ENCODE results near the gene PTGR3.
"Not testable (repeated sequence)": the region's sequence is repeated elsewhere in the genome, so short reads cannot be mapped to it uniquely, and the experiment has no call there.

PTGR3 gene

GRCh38 chr18:75198036-75198435 is 10.9 kb downstream of the PTGR3 start:
- TF ChIP-seq CTCF (IDR thresholded peaks at IDR 0.05; ENCODE audit: borderline replicate concordance, insufficient read depth, low read depth, low read length): no peak
- no peak overlapping the region for H3K4me3 ChIP-seq (ENCODE audit: low read depth, low read length)

GRCh38 chr18:75192899-75193298 is 16.0 kb downstream of the PTGR3 start:
- H3K4me3 ChIP-seq (ENCODE audit: low read depth, low read length): no peak overlapping the region
- no peak for TF ChIP-seq CTCF (IDR thresholded peaks at IDR 0.05; ENCODE audit: borderline replicate concordance, insufficient read depth, low read depth, low read length)

- TF ChIP-seq CTCF (IDR thresholded peaks at IDR 0.05; ENCODE audit: borderline replicate concordance, insufficient read depth, low read depth, low read length): no peak
- H3K4me3 ChIP-seq (ENCODE audit: low read depth, low read length): no peak overlapping the region
These were observed 19.2 kb downstream of the PTGR3 start for GRCh38 chr18:75189696-75190095.

GRCh38 chr18:75187702-75188101 is 21.2 kb downstream of the PTGR3 start:
- not testable (repeated sequence) for H3K4me3 ChIP-seq (ENCODE audit: low read depth, low read length)

GRCh38 chr18:75185460-75185859 is 23.5 kb downstream of the PTGR3 start:
- TF ChIP-seq CTCF (IDR thresholded peaks at IDR 0.05; ENCODE audit: borderline replicate concordance, insufficient read depth, low read depth, low read length): no peak
- H3K4me3 ChIP-seq (ENCODE audit: low read depth, low read length): no peak overlapping the region

- no peak overlapping the region for H3K4me3 ChIP-seq (ENCODE audit: low read depth, low read length)
- TF ChIP-seq CTCF (IDR thresholded peaks at IDR 0.05; ENCODE audit: borderline replicate concordance, insufficient read depth, low read depth, low read length): no peak
These were observed 24.9 kb downstream of the PTGR3 start for GRCh38 chr18:75183973-75184493.

GRCh38 chr18:75183524-75183923 is 25.4 kb downstream of the PTGR3 start:
- H3K4me3 ChIP-seq (ENCODE audit: low read depth, low read length): no peak overlapping the region

More at GRCh38 chr18:75183524-75183923, 25.4 kb downstream of the PTGR3 start:
- TF ChIP-seq CTCF (IDR thresholded peaks at IDR 0.05; ENCODE audit: borderline replicate concordance, insufficient read depth, low read depth, low read length): no peak
